Hepatocyte (in vitro differentiated cells): ENCODE data around the gene ACSS1.

Experiments
- CTCF ChIP-seq: fragments of 200-600 bp; sonication (generic); IDR thresholded peaks from 2 replicates; pipeline ENCODE4 v1.5.1; 2016; ENCODE audit warnings: antibody characterized with exemption, mild to moderate bottlenecking; ENCODE audit not compliant: poor library complexity
- EZH2 ChIP-seq: fragments of 200-600 bp; sonication (generic); IDR thresholded peaks from 2 replicates; pipeline ENCODE4 v1.6.1; 2016; ENCODE audit warnings: antibody characterized with exemption, mild to moderate bottlenecking, borderline replicate concordance
- EZH2phosphoT487 ChIP-seq: fragments of 200-600 bp; sonication (generic); IDR thresholded peaks from one replicate; pipeline ENCODE4 v1.6.1; 2018; ENCODE audit warnings: antibody characterized with exemption, mild to moderate bottlenecking, low read depth, moderate library complexity; ENCODE audit not compliant: unreplicated experiment, severe bottlenecking

GRCh38 chr20:25033924-25034300, 24.0 kb downstream of the ACSS1 start:
- TF ChIP-seq CTCF (no peak), EZH2 (no peak), EZH2phosphoT487 (no peak)
